ENCODE results near the gene CAMSAP3.

DNA sequence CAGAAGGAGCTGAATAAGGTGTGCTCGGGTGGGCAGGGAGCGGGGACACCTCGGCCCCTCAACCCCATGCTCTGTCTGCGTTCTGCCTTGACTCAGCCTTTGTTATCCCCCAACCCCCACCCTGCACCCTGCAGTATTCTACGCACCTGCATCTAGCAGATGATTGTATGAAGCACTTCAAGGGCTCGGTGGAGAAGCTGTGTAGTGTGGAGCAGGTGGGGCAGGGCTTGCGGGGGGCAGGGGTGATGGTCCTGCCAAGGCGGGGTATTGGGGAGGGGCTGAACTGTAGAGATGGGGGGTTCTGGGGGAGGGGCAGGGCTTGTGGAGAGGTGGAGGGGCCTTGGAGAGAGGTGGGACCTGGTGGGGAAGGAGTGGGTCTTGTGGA lies 47.4 kb downstream of the CAMSAP3 start:
- no peak for TF ChIP-seq POLR2A (IDR thresholded peaks at IDR 0.05)
- TF ChIP-seq, protein P1, sequence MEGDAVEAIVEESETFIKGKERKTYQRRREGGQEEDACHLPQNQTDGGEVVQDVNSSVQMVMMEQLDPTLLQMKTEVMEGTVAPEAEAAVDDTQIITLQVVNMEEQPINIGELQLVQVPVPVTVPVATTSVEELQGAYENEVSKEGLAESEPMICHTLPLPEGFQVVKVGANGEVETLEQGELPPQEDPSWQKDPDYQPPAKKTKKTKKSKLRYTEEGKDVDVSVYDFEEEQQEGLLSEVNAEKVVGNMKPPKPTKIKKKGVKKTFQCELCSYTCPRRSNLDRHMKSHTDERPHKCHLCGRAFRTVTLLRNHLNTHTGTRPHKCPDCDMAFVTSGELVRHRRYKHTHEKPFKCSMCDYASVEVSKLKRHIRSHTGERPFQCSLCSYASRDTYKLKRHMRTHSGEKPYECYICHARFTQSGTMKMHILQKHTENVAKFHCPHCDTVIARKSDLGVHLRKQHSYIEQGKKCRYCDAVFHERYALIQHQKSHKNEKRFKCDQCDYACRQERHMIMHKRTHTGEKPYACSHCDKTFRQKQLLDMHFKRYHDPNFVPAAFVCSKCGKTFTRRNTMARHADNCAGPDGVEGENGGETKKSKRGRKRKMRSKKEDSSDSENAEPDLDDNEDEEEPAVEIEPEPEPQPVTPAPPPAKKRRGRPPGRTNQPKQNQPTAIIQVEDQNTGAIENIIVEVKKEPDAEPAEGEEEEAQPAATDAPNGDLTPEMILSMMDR (IDR thresholded peaks at IDR 0.05 in 4 of 5, conservative IDR thresholded peaks at IDR 0.05 in 1 of 5): no peak

Data from gastrocnemius medialis (tissue), 4 donors.